Mucosa of rectum (tissue), 2 donors: Measurements from ENCODE around the gene RPS29.

Experiments used
- H3K27ac ChIP-seq, 2 donors: one replicate each; pipeline ENCODE4 v1.7.0; 2013; ENCODE audit warnings: inconsistent platforms in 2 of 2, low read depth in 2 of 2, low read length in 2 of 2
- H3K27me3 ChIP-seq, 2 donors: one replicate each; pipeline ENCODE4 v1.7.0; 2013; ENCODE audit warnings: low read length in 2 of 2; ENCODE audit not compliant: control insufficient read depth in 2 of 2, insufficient read depth in 2 of 2
- H3K36me3 ChIP-seq, 2 donors: one replicate each; pipeline ENCODE4 v1.7.0; 2013; ENCODE audit warnings: low read length in 2 of 2; ENCODE audit not compliant: control insufficient read depth in 2 of 2, insufficient read depth in 2 of 2
- H3K4me1 ChIP-seq, 2 donors: one replicate each; pipeline ENCODE4 v1.7.0; 2013; ENCODE audit warnings: low read length in 2 of 2, mild to moderate bottlenecking in 1 of 2; ENCODE audit not compliant: control insufficient read depth in 2 of 2, insufficient read depth in 2 of 2
- H3K4me3 ChIP-seq, 2 donors: one replicate each; pipeline ENCODE4 v1.7.0; 2013; ENCODE audit warnings: low read length in 2 of 2
- H3K9ac ChIP-seq, 2 donors: one replicate each; pipeline ENCODE4 v1.7.0; 2013; ENCODE audit warnings: low read length in 2 of 2, low read depth in 1 of 2, mild to moderate bottlenecking in 1 of 2
- H3K9me3 ChIP-seq, 2 donors: one replicate each; pipeline ENCODE4 v1.7.0; 2013; ENCODE audit warnings: low read length in 2 of 2; ENCODE audit not compliant: control insufficient read depth in 2 of 2
- donor health status: healthy.
- donor health status: Normal muscosa, but diverticular disease.

Gene RPS29

DNA sequence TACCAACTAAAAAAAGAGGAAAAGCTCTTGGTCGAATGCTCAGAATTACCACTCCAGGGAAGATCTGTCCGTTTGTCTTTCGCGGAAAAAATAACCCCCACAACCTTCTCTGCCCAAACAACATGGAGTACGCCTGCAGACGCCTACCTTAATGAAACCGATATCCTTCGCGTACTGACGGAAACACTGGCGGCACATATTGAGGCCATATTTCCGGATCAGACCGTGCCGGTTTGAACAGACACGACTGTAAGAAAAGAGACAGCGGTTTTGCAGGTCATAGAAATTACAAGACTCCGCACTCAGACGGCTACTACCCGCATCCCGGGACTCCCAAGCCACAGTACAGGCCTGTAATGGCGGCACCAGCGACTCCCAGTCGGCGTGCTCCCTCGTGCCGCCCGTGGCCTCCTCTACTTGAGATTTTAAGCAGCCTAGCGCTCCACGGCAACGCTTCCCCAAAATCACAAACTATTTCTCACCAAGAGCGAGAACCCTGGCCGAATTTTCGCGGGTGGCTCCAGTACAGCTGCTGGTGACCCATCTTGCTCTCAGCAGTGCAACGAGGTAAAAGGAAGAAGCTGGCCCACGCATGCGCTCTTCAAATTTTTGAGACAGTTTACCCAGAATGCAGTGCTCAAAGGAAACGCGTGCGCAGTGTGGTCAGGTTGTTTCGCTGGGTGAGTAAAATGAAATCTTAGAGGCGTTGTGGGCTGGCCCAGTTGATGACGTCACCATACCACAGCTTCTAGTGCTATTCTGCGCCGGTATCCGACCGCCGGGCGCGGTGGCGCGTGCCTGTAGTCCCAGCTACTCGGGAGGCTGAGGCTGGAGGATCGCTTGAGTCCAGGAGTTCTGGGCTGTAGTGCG is at the start of gene RPS29:
Gene RPS29 (minus strand): TSS at position 578 of the 870 bp plus-strand sequence. CDS start 34 bp downstream, at position 544.
- H3K9ac ChIP-seq: peak within 1 kb of the TSS; percentile 96 to 100
- H3K36me3 ChIP-seq: peaks cover 11 to 21% of the 10 kb centered on the region in 2 donors
- peak within 1 kb of the TSS; percentile 94 for H3K4me3 ChIP-seq
- H3K27me3 ChIP-seq: no peaks in the 10 kb centered on the region
- peaks cover 13 to 15% of the 10 kb centered on the region in 2 donors for H3K4me1 ChIP-seq
- H3K27ac ChIP-seq: peak within 1 kb of the TSS; percentile 96 to 97
- H3K9me3 ChIP-seq: no peaks in the 10 kb centered on the region

DNA sequence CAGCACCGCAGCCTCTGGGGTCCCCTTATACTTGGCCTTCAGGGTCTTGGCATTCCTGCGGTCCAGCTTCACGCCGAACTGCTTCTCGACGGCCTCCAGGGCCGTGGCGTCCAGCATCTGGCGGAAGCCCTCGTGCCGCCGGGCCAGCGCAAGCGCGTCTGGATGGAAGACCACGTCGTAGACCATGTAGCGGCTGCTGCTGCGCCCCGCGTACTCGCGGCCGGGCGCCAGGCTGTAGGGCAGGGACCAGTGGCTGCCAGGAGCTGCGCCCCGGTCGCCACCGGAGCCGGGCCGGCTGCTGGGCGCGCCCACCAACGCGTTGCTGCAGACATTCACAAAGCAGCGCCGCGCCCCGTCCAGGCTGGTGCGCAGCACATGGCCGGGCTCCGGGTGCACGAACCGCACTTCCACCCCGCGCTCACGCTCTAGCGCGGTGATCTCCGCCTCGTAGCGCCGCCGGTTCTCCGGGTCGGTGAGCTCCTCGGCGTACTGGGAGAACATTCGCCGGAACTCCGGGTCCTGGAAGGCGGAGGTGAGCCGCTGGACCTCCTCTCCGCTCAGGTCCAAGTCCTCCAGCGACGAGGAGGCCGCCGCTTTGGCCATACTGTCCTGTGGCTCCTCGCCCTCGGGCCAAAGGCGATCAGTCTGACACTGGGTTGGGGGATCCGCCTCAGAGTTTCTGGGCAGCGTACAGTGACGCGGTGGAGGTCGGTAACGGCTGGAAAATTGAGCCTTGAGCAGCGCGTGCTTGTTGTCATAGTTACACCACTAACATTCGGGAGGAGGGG is 48.6 kb upstream of the RPS29 start, which contains the start of gene DNAAF2:
Gene DNAAF2 (minus strand): TSS at position 698 of the 788 bp plus-strand sequence. CDS start 95 bp downstream, at position 603.
- H3K9me3 ChIP-seq: no peaks in the 10 kb centered on the region
- peak within 1 kb of the TSS; percentile 92 to 95 for H3K9ac ChIP-seq
- no peaks in the 10 kb centered on the region for H3K27me3 ChIP-seq
- H3K36me3 ChIP-seq: peaks cover 0 to 3% of the 10 kb centered on the region in 2 donors
- peaks cover 6 to 7% of the 10 kb centered on the region in 2 donors for H3K4me1 ChIP-seq
- H3K27ac ChIP-seq: peak within 1 kb of the TSS; percentile 98 to 99
- peak within 1 kb of the TSS; percentile 80 to 96 for H3K4me3 ChIP-seq

DNA sequence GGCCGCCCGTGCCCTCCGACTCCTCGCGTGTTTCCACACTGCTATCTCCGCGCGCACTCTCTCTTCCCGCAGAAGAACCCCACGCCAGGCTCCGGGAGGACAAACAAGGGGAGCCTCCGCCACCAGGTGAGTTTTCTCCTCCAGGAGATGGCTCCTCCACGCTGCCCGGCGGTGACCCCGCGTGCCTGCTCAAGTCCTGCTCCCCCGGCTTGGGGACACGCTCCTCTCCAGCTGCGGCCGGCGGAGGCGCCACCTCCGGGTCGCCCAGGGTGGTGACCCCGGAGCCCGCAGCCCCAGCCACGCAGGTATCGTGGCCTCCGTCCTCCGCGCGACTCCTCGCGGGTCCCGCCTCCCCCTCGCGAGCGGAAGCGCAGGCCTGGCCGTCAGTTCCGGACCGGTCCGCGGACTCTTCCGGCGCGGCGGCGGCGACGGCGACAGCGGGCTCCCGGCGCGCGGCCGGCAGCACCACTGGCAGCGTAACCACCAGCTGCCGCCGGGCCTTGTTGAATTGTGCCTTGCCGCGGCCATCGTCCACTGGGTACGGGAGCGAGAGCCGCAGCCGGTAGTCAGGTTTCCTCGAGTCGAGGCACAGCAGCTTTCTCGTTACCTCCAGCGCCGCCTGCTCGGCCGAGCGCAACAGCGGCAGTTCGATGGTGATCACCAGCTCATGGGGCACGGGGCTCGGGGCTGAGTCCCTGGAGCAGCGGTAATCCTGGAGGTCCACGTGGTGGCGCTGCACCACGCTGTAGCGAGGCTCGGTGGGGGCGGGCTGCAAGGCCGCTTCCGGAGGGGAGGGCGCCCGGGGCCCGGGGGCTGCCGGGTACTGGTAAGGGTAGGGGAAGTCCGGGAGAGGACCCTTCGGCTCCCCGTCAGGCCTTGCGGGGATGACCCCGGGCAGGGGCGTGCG is 47.7 kb upstream of the RPS29 start:
- Histone ChIP-seq H3K9me3 (no peaks in the 10 kb centered on the region), H3K4me1 (peaks cover 6 to 7% of the 10 kb centered on the region in 2 donors), H3K27ac (peak overlapping the region; percentile 98 to 99), H3K27me3 (no peaks in the 10 kb centered on the region), H3K4me3 (peak overlapping the region; percentile 80 to 96), H3K36me3 (peaks cover 0 to under 1% of the 10 kb centered on the region in 2 donors), H3K9ac (peak overlapping the region; percentile 92 to 95)

DNA sequence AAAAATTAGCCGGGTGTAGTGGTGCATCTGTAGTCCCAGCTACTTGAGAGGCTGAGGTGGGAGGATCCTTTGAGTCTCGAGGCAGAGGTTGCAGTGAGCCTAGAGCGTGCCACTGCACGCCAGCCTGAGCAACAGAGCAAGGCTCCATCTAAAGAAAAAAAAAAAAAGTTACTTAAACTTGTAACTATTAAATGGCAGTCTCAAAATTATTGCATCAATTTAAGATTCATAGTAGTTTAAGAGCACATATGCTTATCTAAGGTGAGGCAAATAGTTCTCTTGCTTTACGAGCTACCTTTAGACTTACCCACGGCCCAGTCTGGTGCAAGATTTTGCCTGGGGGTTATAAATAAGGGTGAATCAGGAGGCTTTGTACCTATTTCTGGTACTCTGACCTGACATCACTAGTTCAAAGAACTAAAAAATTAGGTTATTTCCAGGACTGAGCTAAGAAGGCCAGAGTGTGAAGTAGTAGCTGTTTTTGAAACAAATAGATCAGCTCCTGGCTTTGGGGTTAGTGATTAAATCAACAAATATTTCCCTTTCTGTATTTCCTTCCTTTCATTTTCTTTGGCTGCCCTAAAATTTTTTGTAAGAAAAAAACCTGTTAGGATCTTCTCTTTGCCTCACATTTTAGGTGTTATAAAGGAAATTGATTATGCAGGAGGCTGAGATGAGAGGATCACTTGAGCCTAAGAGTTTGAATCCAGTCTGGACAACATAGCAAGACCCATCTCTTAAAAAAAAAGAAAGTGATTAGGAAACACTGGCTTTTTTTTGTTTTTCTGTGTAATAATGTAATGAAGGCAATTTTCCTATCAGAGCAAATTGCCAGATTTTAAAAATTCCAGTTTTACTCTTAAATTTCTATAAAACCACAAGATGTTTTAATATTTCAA is 38.0 kb upstream of the RPS29 start:
- no peaks in the 10 kb centered on the region for H3K27me3 ChIP-seq
- H3K27ac ChIP-seq: no peak overlapping the region
- peaks cover 32% of the 10 kb centered on the region in 2 donors for H3K4me1 ChIP-seq
- peaks cover 0 to 5% of the 10 kb centered on the region in 2 donors for H3K36me3 ChIP-seq
- H3K4me3 ChIP-seq: peak overlapping the region in 1 of 2 donors; percentile 42
- no peak overlapping the region for H3K9ac ChIP-seq
- no peaks in the 10 kb centered on the region for H3K9me3 ChIP-seq

DNA sequence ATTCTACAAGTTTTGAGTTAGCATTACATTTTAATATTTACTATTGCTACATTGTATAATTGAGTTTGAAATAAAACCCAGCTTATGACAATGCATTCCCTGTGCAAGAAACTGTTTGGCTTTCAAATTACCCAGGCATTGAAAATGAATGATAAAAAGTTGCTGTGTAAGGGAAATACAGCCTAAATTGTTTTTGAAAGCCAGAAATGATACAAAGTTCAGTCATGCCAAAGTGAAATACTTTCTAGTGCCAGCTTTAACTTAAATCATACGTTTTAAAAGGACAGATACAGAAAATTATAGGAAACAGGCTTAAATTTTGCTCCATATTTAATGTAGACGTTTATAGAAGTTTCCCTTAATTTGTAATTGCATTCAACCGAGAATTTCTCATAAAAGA is 37.2 kb upstream of the RPS29 start:
- H3K27ac ChIP-seq: no peak overlapping the region
- peak overlapping the region; percentile 17 to 98 for H3K4me3 ChIP-seq
- H3K4me1 ChIP-seq: peaks cover 32% of the 10 kb centered on the region in 2 donors
- no peaks in the 10 kb centered on the region for H3K27me3 ChIP-seq
- H3K9ac ChIP-seq: peak overlapping the region in 1 of 2 donors; percentile 27
- peaks cover 1 to 5% of the 10 kb centered on the region in 2 donors for H3K36me3 ChIP-seq
- no peaks in the 10 kb centered on the region for H3K9me3 ChIP-seq

DNA sequence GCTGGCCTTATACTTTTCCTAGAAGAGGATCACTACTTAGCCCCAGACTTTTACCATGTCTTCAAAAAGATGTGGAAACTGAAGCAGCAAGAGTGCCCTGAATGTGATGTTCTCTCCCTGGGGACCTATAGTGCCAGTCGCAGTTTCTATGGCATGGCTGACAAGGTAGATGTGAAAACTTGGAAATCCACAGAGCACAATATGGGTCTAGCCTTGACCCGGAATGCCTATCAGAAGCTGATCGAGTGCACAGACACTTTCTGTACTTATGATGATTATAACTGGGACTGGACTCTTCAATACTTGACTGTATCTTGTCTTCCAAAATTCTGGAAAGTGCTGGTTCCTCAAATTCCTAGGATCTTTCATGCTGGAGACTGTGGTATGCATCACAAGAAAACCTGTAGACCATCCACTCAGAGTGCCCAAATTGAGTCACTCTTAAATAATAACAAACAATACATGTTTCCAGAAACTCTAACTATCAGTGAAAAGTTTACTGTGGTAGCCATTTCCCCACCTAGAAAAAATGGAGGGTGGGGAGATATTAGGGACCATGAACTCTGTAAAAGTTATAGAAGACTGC is 35.9 kb upstream of the RPS29 start:
- Histone ChIP-seq H3K27me3 (no peaks in the 10 kb centered on the region), H3K4me1 (peaks cover 32% of the 10 kb centered on the region in 2 donors), H3K27ac (no peak overlapping the region), H3K9ac (peak overlapping the region; percentile 88 to 100), H3K9me3 (no peaks in the 10 kb centered on the region), H3K36me3 (peaks cover 5 to 12% of the 10 kb centered on the region in 2 donors), H3K4me3 (peak overlapping the region; percentile 96 to 98)

DNA sequence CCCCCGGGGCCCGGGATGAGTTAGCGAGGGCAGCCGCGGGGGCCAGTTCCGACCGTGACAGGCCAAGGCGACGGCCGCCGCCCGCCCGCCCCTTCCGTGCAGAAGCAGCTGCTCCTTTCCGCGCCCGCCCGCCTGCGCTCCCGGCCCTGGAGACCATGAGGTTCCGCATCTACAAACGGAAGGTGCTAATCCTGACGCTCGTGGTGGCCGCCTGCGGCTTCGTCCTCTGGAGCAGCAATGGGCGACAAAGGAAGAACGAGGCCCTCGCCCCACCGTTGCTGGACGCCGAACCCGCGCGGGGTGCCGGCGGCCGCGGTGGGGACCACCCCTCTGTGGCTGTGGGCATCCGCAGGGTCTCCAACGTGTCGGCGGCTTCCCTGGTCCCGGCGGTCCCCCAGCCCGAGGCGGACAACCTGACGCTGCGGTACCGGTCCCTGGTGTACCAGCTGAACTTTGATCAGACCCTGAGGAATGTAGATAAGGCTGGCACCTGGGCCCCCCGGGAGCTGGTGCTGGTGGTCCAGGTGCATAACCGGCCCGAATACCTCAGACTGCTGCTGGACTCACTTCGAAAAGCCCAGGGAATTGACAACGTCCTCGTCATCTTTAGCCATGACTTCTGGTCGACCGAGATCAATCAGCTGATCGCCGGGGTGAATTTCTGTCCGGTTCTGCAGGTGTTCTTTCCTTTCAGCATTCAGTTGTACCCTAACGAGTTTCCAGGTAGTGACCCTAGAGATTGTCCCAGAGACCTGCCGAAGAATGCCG is 35.1 kb upstream of the RPS29 start:
- H3K4me1 ChIP-seq: peaks cover 32% of the 10 kb centered on the region in 2 donors
- H3K36me3 ChIP-seq: peaks cover 5 to 12% of the 10 kb centered on the region in 2 donors
- peak overlapping the region; percentile 98 to 99 for H3K27ac ChIP-seq
- H3K27me3 ChIP-seq: no peaks in the 10 kb centered on the region
- peak overlapping the region; percentile 91 to 100 for H3K9ac ChIP-seq
- no peaks in the 10 kb centered on the region for H3K9me3 ChIP-seq
- peak overlapping the region; percentile 96 to 98 for H3K4me3 ChIP-seq
